GM15510 (cell line): ENCODE results near the gene POLR3H.

Experiments used
- POLR2A ChIP-seq: IDR thresholded peaks from 3 replicates; pipeline ENCODE4 v1.6.1; 2011; ENCODE audit warnings: borderline replicate concordance; ENCODE audit not compliant: insufficient read length; ENCODE audit errors: extremely low read depth

Gene POLR3H, protein sequence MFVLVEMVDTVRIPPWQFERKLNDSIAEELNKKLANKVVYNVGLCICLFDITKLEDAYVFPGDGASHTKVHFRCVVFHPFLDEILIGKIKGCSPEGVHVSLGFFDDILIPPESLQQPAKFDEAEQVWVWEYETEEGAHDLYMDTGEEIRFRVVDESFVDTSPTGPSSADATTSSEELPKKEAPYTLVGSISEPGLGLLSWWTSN

GRCh38 chr22:41543854-41544670 lies at the start of gene POLR3H:
Gene POLR3H (minus strand): TSS chr22:41544470. CDS start chr22:41544101, 369 bp downstream.
- TF ChIP-seq POLR2A = peak; percentile 50

DNA sequence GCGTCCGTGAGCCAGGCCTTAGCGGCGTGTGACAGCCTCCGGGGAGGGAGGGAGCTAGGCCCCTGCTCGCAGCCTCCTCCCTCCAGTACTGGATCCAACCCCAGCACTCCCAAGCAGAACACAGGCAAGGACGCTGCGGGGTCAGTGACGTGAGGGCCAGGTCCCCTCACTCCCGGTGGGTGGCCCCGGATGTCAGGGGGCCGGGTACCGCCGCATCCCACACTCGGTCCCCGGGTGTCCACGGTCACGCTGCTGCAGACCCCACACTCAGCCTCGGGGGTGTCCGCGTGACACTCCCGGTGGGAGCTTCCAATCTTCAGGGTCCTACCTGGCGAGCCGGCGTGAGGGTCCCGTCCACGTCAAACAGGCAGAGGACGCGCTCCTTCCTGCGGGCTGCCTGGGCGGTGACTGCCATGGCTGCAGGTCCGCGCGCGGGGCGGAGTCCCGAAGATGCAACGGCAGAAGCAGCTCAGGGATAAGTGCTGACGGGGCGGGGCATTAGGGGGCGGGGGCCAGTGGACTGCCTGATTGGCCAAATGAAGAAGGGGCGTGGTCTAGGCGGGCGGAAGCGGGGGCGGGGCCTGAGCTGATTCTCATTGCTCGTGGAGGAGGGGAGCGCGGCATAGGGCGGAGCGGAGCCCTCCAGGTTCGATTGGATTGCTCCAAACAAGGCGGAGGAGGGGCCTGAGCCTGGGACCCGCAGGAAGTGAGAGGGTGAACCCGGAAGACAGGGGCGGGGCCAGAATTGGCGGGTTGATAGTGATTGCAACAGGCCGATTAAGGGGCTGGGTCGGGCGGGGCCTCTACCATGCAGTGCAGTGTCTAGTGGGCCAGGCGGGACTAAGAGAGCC lies 45.3 kb upstream of the POLR3H start, which contains the start of gene PMM1:
TSS of gene PMM1 (minus strand) at position 450 of the 851 bp plus-strand sequence. CDS start at position 415, 35 bp downstream.
- TF ChIP-seq POLR2A = peak; percentile 75

- TF ChIP-seq POLR2A = no peak
These were observed 43.1 kb upstream of the POLR3H start for GRCh38 chr22:41587347-41587723.

DNA sequence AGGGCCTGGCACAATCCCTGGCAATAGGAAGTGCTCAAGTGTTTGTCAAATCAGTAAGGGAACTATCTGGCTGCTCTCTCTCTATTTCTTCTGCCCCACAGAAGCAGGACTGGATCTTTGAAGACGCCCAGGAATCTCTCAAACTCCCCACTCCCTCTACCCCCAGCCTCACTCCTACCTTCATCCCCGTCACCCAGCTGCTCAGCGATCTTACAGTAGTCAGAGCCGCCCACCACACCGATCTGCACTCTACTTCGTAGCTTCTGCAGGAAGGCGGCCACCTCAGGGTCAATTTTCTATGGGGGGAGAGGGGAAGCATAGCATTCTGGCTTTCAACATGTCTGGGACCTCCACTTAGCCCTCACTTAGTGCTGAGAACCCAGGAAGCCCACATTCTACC lies 41.6 kb upstream of the POLR3H start:
- no peak for TF ChIP-seq POLR2A

DNA sequence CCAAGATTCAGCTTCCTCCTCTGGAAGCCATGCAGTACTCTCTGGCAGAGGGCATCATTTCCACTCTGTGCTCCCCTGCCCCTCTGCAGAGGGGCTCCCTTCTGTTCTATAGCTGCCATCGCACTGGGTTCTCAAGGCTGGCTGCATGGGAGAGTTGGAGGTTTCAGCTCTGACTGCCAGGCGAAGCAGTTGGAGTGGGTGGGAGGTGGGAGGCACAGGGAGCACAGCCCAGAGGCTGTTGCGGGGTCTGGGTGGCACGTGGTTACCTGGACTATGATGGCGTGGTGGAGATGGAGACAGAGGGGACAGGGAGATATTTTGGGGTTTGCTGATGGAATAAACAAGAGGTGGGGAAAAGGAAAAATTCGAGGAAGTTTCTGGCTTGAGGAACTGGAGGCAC lies 40.6 kb upstream of the POLR3H start:
- no peak for TF ChIP-seq POLR2A

DNA sequence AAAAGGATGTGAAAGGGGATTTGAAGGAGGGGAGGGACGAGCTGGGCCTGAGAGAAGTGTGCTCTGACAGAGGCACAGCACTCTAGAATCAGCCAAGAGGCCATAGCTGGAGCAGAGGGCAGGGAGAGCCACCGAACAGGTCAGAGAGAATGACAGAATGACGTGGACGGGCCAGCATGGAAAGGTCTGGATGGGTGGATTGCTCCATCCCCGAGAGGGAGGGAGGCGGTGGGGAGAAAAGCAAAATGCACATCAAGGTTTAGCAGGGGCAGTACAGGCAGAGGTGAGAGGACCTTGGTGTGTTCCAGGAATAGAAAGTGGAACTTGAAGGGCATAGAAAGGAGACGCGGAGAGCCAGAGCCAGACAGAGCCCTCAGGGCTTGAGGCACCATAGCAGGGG lies 38.4 kb upstream of the POLR3H start:
- no peak for TF ChIP-seq POLR2A

- no peak for TF ChIP-seq POLR2A
These were observed 35.7 kb upstream of the POLR3H start for GRCh38 chr22:41579997-41580355.

DNA sequence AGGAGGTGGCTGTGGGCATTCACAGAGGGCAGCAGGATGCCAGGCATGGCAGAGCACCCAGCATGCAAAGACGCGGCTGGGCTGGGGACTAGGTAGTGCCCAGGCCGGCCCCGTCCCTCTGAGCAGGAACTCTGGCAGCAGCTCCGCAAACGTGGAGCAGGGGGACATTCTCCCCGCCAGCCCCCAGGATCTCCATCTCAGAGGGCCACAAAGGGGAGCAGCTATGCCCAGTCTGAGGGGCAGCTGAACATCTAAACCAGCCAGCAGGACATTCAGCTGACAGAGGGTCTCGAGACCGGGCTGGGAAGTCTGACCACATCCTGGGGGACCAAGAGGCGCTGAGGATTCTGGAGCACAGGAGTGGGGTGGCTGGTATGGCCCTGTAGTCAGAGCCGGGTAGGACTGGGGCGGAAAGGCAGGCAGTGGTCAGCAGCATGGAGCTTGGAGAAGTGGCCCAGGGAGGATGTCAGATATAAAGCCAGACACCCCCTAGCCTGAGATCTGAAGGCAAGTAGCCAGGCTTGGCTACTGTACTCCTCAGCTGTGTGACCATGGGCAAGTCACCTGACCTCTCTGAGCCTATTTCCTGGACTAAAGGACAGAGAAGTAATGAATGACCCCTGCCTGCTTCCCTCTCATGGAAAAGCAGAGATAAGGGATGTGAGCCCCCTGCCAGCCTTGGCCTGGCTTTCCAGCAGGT lies 35.2 kb upstream of the POLR3H start:
- TF ChIP-seq POLR2A = no peak

DNA sequence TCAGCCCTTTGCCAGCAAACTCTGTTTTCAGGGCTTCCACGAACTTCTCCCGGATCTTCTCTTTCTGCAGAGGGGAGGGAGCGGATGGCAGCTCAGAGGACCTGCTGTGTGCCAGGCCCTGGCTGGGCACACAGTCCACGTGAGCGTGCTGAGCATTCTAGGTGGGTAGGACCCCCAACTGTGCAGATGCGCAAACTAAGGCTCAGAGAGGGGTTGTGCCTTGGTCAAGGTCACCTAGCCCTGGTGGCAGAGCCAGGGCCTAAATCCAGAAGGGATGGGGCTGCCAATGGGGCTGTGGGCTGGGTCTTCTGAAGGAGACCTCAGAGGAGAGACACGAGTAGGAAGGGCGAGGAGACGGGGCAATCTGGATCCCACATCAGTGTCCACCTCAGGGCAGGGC lies 34.5 kb upstream of the POLR3H start:
- TF ChIP-seq POLR2A = no peak

GRCh38 chr22:41578114-41578513 lies 33.8 kb upstream of the POLR3H start:
- TF ChIP-seq POLR2A = no peak

DNA sequence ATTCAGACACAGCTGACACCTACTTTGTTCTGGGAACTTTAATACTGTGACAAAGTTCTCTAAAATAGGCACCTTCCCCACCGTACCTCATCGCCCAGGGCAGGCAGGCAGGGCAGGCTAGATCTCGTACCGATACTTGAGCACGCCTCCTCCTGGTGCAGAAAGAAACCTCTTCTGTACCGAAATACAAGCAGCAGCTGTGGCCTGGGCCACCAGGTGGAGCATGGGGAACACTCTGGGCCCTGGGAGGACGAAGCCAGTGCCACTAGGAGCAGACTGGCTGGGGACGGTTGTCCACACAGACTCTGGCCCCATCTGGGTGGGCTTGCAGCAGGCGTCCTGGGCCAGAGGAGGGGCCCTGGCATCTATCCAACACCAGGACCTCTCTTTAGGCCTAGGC lies 32.6 kb upstream of the POLR3H start:
- no peak for TF ChIP-seq POLR2A

- TF ChIP-seq POLR2A = no peak
These were observed 31.3 kb upstream of the POLR3H start for GRCh38 chr22:41575533-41575932.

- no peak for TF ChIP-seq POLR2A
These were observed 30.6 kb upstream of the POLR3H start for GRCh38 chr22:41574847-41575381.

GRCh38 chr22:41573677-41574076 lies 29.4 kb upstream of the POLR3H start:
- no peak for TF ChIP-seq POLR2A
